Measurements from ENCODE around the gene PLEKHM2. TPM values are rescaled to one million over a fixed set of nuclear protein-coding genes. Genes with fewer than 3 reads are reported as not detected.

Gene PLEKHM2
- total RNA-seq, 1 donor from 2014 or later: 105 TPM

- H3K27ac Mint-ChIP-seq: no peak overlapping the region
- H3K27me3 Mint-ChIP-seq: no peaks in the 10 kb centered on the region
- H3K36me3 Mint-ChIP-seq (ENCODE audit: low read depth): no peaks in the 10 kb centered on the region
- intact Hi-C loops (cut with micrococcal nuclease): loop anchor here (10.0 kb wide), 1 partner anchor 113 kb away; no protein-coding TSS in a partner anchor
- CTCF ChIA-PET: no interaction called here
- H3K4me3 Mint-ChIP-seq: no peak overlapping the region
- H3K9me3 Mint-ChIP-seq: no peaks in the 10 kb centered on the region
- ATAC-seq (ENCODE audit: low read depth) (no peak), DNase-seq (no peak)
- H3K4me1 Mint-ChIP-seq: no peaks in the 10 kb centered on the region
- TF ChIP-seq, protein P1, sequence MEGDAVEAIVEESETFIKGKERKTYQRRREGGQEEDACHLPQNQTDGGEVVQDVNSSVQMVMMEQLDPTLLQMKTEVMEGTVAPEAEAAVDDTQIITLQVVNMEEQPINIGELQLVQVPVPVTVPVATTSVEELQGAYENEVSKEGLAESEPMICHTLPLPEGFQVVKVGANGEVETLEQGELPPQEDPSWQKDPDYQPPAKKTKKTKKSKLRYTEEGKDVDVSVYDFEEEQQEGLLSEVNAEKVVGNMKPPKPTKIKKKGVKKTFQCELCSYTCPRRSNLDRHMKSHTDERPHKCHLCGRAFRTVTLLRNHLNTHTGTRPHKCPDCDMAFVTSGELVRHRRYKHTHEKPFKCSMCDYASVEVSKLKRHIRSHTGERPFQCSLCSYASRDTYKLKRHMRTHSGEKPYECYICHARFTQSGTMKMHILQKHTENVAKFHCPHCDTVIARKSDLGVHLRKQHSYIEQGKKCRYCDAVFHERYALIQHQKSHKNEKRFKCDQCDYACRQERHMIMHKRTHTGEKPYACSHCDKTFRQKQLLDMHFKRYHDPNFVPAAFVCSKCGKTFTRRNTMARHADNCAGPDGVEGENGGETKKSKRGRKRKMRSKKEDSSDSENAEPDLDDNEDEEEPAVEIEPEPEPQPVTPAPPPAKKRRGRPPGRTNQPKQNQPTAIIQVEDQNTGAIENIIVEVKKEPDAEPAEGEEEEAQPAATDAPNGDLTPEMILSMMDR (IDR thresholded peaks at IDR 0.05): no peak
- POLR2A ChIA-PET: no interaction called here
Measured at GRCh38 chr1:15748264-15748663, 64.1 kb downstream of the PLEKHM2 start.

GRCh38 chr1:15748690-15749398, 64.7 kb downstream of the PLEKHM2 start:
- H3K36me3 Mint-ChIP-seq (ENCODE audit: low read depth): no peaks in the 10 kb centered on the region
- CTCF ChIA-PET: interaction anchor here (0.6 kb wide), 1 partner anchor 10 kb away, joined by 3 read pairs; no protein-coding TSS in a partner anchor
- no peaks in the 10 kb centered on the region for H3K9me3 Mint-ChIP-seq
- POLR2A ChIA-PET: no interaction called here
- intact Hi-C loops (cut with micrococcal nuclease): loop anchor here (10.0 kb wide), 1 partner anchor 114 kb away; no protein-coding TSS in a partner anchor
- H3K27me3 Mint-ChIP-seq: no peaks in the 10 kb centered on the region
- H3K4me1 Mint-ChIP-seq: no peaks in the 10 kb centered on the region
- TF ChIP-seq, protein P1 (IDR thresholded peaks at IDR 0.05): no peak
- H3K27ac Mint-ChIP-seq: no peak overlapping the region
- no peak for ATAC-seq (ENCODE audit: low read depth)
- no peak overlapping the region for H3K4me3 Mint-ChIP-seq
- DNase-seq: no peak

DNA sequence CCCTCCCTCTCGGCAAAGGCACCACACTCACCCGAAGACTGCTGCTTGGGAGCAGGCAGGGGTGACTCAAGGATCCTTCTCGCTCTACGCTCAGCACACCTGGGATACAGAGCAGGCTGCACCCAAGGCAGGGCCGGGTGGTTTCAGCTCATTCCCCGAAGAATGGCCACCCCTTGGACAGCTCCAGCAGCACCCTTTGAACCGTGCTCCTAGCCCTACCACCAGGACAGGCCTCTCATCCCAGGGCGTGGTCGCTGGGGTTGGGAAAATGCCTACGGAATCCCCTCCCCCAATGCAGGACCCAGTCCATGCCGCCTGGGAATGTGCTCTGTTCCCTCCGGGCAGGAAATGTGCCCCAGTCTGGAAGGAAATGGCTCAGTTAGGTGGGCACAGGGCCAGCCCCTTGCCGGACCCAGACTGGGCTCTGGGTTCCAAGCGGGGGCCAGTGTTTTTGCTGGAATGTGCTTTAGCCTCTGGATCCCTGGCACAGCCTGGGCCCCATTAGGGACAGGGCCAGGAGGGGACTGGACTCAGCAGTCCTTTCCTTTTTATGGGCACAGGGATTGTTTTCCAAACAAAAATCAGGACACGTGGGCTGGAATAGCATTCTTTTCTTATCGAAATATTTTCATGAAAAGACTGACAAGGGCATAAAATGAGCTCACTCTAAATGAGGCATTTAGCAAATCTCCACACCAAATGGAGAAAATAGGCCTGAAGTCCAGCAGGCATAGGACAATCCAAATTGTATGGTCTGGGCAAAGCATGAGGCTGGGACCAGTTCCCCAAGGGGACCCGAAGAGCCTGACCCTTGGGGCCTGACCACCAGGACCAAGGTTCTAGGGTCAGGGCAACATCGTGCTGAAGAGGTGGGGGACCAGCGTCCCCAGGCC, 65.5 kb downstream of the PLEKHM2 start:
- no peaks in the 10 kb centered on the region for H3K4me1 Mint-ChIP-seq
- no peak overlapping the region for H3K27ac Mint-ChIP-seq
- no peaks in the 10 kb centered on the region for H3K9me3 Mint-ChIP-seq
- intact Hi-C loops (cut with micrococcal nuclease): loop anchor here (10.0 kb wide), 1 partner anchor 115 kb away; no protein-coding TSS in a partner anchor
- ChIA-PET POLR2A (no interaction called here), CTCF (no interaction called here)
- no peaks in the 10 kb centered on the region for H3K36me3 Mint-ChIP-seq (ENCODE audit: low read depth)
- TF ChIP-seq, protein P1 (IDR thresholded peaks at IDR 0.05): no peak
- no peaks in the 10 kb centered on the region for H3K27me3 Mint-ChIP-seq
- DNase-seq (no peak), ATAC-seq (ENCODE audit: low read depth) (no peak)
- no peak overlapping the region for H3K4me3 Mint-ChIP-seq

GRCh38 chr1:15750924-15751323, 66.8 kb downstream of the PLEKHM2 start:
- no peak overlapping the region for H3K27ac Mint-ChIP-seq
- TF ChIP-seq, protein P1 (IDR thresholded peaks at IDR 0.05): no peak
- no peaks in the 10 kb centered on the region for H3K9me3 Mint-ChIP-seq
- POLR2A ChIA-PET: no interaction called here
- ATAC-seq (ENCODE audit: low read depth) (no peak), DNase-seq (no peak)
- H3K4me3 Mint-ChIP-seq: no peak overlapping the region
- CTCF ChIA-PET: no interaction called here
- no peaks in the 10 kb centered on the region for H3K36me3 Mint-ChIP-seq (ENCODE audit: low read depth)
- peaks cover 8% of the 10 kb centered on the region for H3K27me3 Mint-ChIP-seq
- intact Hi-C loops (cut with micrococcal nuclease): no loop called here
- no peaks in the 10 kb centered on the region for H3K4me1 Mint-ChIP-seq

DNA sequence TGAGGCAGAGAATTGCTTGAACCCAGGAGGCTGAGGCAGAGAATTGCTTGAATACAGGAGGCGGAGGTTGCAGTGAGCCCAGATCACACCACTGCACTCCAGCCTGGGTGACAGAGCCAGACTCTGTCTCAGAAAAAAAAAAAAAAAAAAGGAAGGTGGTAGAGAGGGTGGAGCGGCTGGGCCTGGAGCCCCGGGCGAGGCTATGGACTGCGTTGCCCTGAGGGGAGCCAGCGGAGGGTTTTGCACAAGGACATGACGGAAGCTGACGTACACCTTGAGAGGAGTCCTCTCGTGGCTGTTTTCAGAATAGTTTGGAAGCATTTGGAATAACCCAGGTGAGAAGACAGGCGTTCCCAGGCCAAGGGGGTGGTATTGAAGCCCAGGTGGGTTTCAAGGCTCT, 67.6 kb downstream of the PLEKHM2 start:
- no peak overlapping the region for H3K27ac Mint-ChIP-seq
- ATAC-seq (ENCODE audit: low read depth): no peak
- intact Hi-C loops (cut with micrococcal nuclease): no loop called here
- no peak overlapping the region for H3K4me3 Mint-ChIP-seq
- TF ChIP-seq, protein P1 (IDR thresholded peaks at IDR 0.05): no peak
- H3K9me3 Mint-ChIP-seq: no peaks in the 10 kb centered on the region
- ChIA-PET CTCF (no interaction called here), POLR2A (no interaction called here)
- H3K4me1 Mint-ChIP-seq: peaks cover 6% of the 10 kb centered on the region
- H3K27me3 Mint-ChIP-seq: peaks cover 13% of the 10 kb centered on the region
- no peak for DNase-seq
- no peaks in the 10 kb centered on the region for H3K36me3 Mint-ChIP-seq (ENCODE audit: low read depth)

Measured in activated B cell treated with CpG ODN at 0.5 μM for 24 hours (primary cell).